Tibial nerve (tissue), 3 donors: ENCODE measurements around the gene PPP1R7.

Experiments used
- CTCF ChIP-seq, 5 experiments: fragments of 200-600 bp in 3 of 5; fragments of 450-650 bp in 2 of 5; sonication (generic) in 3 of 5; IDR thresholded peaks; one replicate each; pipeline ENCODE4 v1.5.1; 2016 to 2019; ENCODE audit warnings: antibody characterized with exemption in 5 of 5, mild to moderate bottlenecking in 3 of 5, moderate library complexity in 2 of 5
- POLR2A ChIP-seq, 2 donors: fragments of 450-650 bp; IDR thresholded peaks; one replicate each; pipeline ENCODE4 v1.6.1; 2017; ENCODE audit warnings: antibody characterized with exemption in 2 of 2, mild to moderate bottlenecking in 2 of 2, moderate library complexity in 2 of 2

- TF ChIP-seq CTCF (IDR thresholded peaks at IDR 0.05), result no peak
- TF ChIP-seq POLR2A (IDR thresholded peaks at IDR 0.05), result no peak
Measured at GRCh38 chr2:241180495-241180894, 30.2 kb downstream of the PPP1R7 start.
